ENCODE data around the gene CAPN1. TPM values are rescaled to one million over a fixed set of nuclear protein-coding genes. Genes with fewer than 3 reads are reported as not detected.

The CAPN1 gene
- total and polyA plus RNA-seq, 2 of the 13 experiments (the other 11 are each of a cell fraction or from before 2014, with no cell fraction given), result 57.3 to 82.6 TPM

GRCh38 chr11:65160643-65161042 is 21.1 kb upstream of the CAPN1 start:
- ChIA-PET CTCF (ENCODE audit: low intra/inter-chr PET ratio, low total read pairs) (no interaction called here), POLR2A (no interaction called here)
- ATAC-seq (no peak), DNase-seq (ENCODE audit: low spot score) (no peak), FAIRE-seq (no peak)
- in situ Hi-C loops (cut with HindIII; ENCODE audit: extremely low pct_ligation_motif_present, low pct_unique_long_range_greater_than_20kb) (no loop called here), intact Hi-C loops (cut with micrococcal nuclease; ENCODE audit: unreplicated experiment) (no loop called here)
- Histone ChIP-seq H3K27me3 (ENCODE audit: control insufficient read depth in 1 of 2, insufficient read depth in 2 of 2, low read length in 2 of 2) (no peaks in the 10 kb centered on the region), H3K79me2 (ENCODE audit: insufficient read depth, low read length) (no peaks in the 10 kb centered on the region), H4K20me1 (ENCODE audit: insufficient read depth, low read length) (no peaks in the 10 kb centered on the region), H3K4me3 (replicated peaks in 1 of 3; ENCODE audit: insufficient read depth in 1 of 3, low read depth in 2 of 3, low read length in 3 of 3) (no peak overlapping the region), H3K36me3 (replicated peaks in 1 of 2; ENCODE audit: control insufficient read depth in 1 of 2, insufficient read depth in 2 of 2, low read length in 2 of 2) (no peaks in the 10 kb centered on the region), H3K4me2 (ENCODE audit: low read depth, low read length) (no peak overlapping the region), H3K9me3 (ENCODE audit: low read length) (no peaks in the 10 kb centered on the region), H3K27ac (ENCODE audit: extremely low read length, insufficient read depth, low read length) (no peak overlapping the region), H3K4me1 (ENCODE audit: insufficient read depth, low read length) (peaks cover 27% of the 10 kb centered on the region), H2AFZ (ENCODE audit: low read length) (no peak overlapping the region), H3K9ac (ENCODE audit: insufficient read depth, low read depth, low read length) (no peak overlapping the region)
- no TSS peak for BruUV-seq (replicated peaks)
- TF ChIP-seq PRDM10 (CRISPR knock-in tag; IDR thresholded peaks at IDR 0.05; ENCODE audit: low read depth) (no peak), DRAP1 (CRISPR knock-in tag; IDR thresholded peaks at IDR 0.05) (no peak), ELF4 (CRISPR knock-in tag; IDR thresholded peaks at IDR 0.05; ENCODE audit: borderline replicate concordance) (no peak), ZSCAN31 (CRISPR knock-in tag; IDR thresholded peaks at IDR 0.05; ENCODE audit: low read depth) (no peak), JDP2 (CRISPR knock-in tag; IDR thresholded peaks at IDR 0.05; ENCODE audit: borderline replicate concordance) (no peak), TBL1XR1 (IDR thresholded peaks at IDR 0.05; ENCODE audit: borderline replicate concordance, low read length, partially characterized antibody) (no peak), ZNF33B (CRISPR knock-in tag; IDR thresholded peaks at IDR 0.05) (no peak), PHF8 (CRISPR knock-in tag; IDR thresholded peaks at IDR 0.05) (no peak), MTF1 (CRISPR knock-in tag; IDR thresholded peaks at IDR 0.05) (no peak), ZNF296 (CRISPR knock-in tag; conservative IDR thresholded peaks at IDR 0.05) (no peak), EED (CRISPR knock-in tag; IDR thresholded peaks at IDR 0.05) (no peak), ZNF569 (CRISPR knock-in tag; IDR thresholded peaks at IDR 0.05; ENCODE audit: borderline replicate concordance) (no peak)
- TF ChIP-seq, protein P1, sequence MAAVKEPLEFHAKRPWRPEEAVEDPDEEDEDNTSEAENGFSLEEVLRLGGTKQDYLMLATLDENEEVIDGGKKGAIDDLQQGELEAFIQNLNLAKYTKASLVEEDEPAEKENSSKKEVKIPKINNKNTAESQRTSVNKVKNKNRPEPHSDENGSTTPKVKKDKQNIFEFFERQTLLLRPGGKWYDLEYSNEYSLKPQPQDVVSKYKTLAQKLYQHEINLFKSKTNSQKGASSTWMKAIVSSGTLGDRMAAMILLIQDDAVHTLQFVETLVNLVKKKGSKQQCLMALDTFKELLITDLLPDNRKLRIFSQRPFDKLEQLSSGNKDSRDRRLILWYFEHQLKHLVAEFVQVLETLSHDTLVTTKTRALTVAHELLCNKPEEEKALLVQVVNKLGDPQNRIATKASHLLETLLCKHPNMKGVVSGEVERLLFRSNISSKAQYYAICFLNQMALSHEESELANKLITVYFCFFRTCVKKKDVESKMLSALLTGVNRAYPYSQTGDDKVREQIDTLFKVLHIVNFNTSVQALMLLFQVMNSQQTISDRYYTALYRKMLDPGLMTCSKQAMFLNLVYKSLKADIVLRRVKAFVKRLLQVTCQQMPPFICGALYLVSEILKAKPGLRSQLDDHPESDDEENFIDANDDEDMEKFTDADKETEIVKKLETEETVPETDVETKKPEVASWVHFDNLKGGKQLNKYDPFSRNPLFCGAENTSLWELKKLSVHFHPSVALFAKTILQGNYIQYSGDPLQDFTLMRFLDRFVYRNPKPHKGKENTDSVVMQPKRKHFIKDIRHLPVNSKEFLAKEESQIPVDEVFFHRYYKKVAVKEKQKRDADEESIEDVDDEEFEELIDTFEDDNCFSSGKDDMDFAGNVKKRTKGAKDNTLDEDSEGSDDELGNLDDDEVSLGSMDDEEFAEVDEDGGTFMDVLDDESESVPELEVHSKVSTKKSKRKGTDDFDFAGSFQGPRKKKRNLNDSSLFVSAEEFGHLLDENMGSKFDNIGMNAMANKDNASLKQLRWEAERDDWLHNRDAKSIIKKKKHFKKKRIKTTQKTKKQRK (IDR thresholded peaks at IDR 0.05; ENCODE audit: low read length), result no peak
- TF ChIP-seq, protein P2, sequence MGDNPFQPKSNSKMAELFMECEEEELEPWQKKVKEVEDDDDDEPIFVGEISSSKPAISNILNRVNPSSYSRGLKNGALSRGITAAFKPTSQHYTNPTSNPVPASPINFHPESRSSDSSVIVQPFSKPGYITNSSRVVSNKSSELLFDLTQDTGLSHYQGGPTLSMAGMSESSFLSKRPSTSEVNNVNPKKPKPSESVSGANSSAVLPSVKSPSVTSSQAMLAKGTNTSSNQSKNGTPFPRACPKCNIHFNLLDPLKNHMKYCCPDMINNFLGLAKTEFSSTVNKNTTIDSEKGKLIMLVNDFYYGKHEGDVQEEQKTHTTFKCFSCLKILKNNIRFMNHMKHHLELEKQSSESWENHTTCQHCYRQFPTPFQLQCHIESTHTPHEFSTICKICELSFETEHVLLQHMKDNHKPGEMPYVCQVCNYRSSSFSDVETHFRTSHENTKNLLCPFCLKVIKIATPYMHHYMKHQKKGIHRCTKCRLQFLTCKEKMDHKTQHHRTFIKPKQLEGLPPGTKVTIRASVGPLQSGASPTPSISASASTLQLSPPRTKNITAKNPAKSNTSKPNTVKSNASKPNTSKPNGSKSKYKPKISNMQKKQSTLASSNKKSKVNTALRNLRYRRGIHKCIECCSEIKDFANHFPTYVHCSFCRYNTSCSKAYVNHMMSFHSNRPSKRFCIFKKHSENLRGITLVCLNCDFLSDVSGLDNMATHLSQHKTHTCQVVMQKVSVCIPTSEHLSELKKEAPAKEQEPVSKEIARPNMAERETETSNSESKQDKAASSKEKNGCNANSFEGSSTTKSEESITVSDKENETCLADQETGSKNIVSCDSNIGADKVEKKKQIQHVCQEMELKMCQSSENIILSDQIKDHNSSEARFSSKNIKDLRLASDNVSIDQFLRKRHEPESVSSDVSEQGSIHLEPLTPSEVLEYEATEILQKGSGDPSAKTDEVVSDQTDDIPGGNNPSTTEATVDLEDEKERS (CRISPR knock-in tag; IDR thresholded peaks at IDR 0.05), result no peak
- 34% methylated on average over 3 of the region's 3 CpGs for whole genome bisulfite sequencing (ENCODE audit: low lambda C conversion rate)
